Measurements from ENCODE around the gene TUBA4A. TPM values are rescaled to one million over a fixed set of nuclear protein-coding genes. Genes with fewer than 3 reads are reported as not detected.
A peak's percentile ranks its signal among the peaks of the same experiment; 100 is the strongest.
"Not testable (repeated sequence)": the region's sequence is repeated elsewhere in the genome, so short reads cannot be mapped to it uniquely, and the experiment has no call there.

The TUBA4A gene
- total RNA-seq, 1 experiment from 2014 or later: not detected

DNA sequence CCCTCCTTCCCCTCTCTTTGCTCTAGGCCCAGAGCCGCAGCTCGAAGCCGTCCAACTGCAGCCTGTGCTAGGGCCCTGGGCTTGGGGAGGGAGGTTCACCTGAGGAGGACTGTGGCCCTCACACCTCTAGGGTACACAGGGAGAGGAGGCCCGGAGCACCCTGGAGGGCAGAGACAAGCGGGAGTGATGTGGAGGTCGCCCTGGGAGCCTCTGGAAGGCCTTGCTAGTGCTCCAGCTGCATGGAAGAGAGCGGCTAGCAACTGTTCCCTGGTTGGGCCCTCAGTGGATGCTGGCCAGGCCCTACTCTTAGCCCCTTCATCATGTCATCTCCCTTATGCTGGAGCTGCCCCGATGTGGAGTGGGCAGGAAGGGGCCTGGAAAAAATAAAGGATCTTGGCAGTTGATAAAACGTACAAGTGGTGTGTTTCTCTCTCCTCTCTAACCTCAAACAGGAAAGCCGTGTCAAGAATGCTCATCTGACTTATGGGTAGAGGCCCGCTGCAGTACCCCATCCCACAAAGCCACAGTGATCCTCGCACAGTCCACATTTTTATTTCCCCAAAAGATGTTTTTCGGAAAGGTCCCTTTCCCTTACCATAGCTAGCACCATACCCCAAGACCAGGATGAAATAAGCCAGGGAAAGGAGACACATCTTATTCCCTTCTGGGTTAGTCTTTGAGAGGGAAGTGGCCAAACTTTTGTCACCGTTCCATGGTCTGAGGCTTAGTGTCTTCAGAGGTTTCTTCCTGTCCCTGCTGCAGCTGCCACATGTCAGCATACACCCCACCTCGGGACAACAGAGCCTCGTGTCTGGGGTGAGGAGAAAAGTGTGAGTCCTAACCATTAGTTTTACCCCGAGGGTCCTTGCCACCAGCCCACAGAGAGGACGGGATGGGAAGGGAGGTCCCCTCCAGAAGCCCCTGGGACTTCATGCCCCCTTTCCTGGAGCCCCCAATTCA lies 44.2 kb downstream of the TUBA4A start:
- in situ Hi-C loops (cut with HindIII; ENCODE audit: low pct_unique_long_range_greater_than_20kb, low sequenced_read_pairs): no loop called here
- no peak for DNase-seq (ENCODE audit: low read depth, low spot score)

DNA sequence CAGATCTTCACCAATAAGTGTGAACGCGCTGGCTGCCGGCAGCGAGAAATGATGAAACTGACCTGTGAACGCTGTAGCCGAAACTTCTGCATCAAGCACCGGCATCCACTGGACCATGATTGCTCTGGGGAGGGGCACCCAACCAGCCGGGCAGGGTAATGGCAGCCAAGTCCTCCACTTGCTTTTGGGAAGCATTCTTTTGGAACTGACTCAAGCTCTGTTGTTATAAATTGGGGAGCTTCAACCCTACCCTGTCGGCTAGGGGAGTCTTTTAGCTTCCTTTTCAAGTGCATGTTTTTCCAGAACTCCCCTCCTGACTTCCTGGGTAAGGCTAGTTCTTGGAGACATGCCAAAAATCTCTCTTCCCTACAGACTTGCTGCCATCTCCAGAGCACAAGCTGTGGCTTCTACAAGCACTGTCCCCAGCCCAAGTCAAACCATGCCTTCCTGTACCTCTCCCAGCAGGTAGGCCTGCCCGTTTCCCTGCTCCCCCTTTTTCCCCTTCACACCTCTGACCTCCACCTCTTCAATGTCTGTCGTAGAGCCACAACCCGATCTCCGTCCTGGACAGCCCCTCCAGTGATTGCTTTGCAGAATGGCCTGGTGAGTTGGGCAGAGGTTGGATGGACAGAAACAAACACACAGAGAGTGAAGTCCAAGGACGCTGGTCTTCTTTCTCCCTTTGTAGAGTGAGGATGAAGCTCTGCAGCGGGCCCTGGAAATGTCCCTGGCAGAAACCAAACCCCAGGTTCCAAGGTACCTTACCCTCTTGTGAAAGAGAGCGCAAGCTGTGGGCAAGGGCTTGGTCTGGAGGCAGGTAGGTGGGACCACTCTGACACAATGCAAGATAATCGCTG lies 45.6 kb downstream of the TUBA4A start:
- peak; percentile 22 for DNase-seq (ENCODE audit: low read depth, low spot score)
- in situ Hi-C loops (cut with HindIII; ENCODE audit: low pct_unique_long_range_greater_than_20kb, low sequenced_read_pairs): no loop called here

GRCh38 chr2:219207134-219207883 lies 46.4 kb downstream of the TUBA4A start:
- in situ Hi-C loops (cut with HindIII; ENCODE audit: low pct_unique_long_range_greater_than_20kb, low sequenced_read_pairs): no loop called here
- DNase-seq (ENCODE audit: low read depth, low spot score): no peak

DNA sequence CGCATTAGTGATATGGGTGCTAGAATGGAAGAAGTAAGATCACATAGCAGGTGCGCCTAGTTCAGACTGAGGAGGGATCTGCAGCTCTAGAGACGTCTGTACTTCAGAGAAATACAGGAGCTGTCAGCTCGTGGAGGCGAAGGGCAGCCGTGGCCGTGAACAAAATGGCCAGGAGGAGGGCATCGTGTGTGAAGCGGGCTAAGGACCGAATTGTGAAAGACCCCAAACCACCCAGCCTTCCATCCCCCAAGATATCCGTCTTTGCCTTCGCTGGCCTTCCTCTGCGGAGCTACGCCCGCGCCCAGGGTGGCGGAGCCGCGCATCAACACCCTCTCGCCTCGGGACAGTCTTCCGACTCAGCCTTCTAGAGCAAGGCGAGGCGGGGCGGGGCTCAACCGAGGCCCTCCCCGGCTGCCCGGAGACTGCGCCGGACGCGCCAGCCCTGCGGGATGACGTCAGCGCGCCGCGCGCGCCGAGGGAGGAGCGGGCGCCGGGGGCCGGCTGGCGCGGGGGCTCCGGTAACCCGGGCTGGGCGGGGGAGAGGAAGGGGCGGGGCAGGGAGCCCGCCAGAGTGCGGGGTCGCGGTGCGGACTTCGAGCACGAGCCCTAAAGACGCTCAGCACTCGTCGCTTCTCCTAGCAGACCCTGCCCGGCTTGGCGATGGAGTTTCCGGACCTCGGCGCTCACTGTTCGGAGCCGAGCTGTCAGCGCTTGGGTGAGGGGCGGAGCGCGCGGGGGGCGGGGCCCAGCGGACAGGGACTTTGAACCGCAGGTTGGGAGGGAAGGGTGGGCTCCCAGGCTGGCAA lies 47.2 kb downstream of the TUBA4A start, which contains the start of gene ZFAND2B:
Gene ZFAND2B, plus strand, starts transcription at position 455 of the 806 bp plus-strand sequence. Its CDS starts 206 bp downstream, at position 661.
- peak; percentile 91 for DNase-seq (ENCODE audit: low read depth, low spot score)
- in situ Hi-C loops (cut with HindIII; ENCODE audit: low pct_unique_long_range_greater_than_20kb, low sequenced_read_pairs): no loop called here

DNA sequence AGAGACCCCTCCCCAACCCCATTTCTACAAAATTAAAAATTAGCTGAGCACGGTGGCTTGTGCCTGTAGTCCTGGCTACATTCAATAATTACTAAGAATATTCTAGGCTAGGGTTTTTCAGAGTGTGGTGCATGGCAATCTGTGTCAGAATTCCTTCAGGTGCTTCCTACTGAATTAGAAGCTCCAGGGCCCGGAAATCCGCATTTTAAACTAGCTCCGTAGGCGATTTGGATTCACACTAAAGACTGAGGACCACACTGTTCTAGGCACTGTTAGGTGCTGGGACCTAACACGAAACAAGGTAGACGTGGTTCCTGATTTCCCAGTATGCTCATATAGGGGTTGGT lies 47.8 kb downstream of the TUBA4A start:
- DNase-seq (ENCODE audit: low read depth, low spot score): no peak
- in situ Hi-C loops (cut with HindIII; ENCODE audit: low pct_unique_long_range_greater_than_20kb, low sequenced_read_pairs): no loop called here

GRCh38 chr2:219205165-219205538 lies 48.6 kb downstream of the TUBA4A start:
- no peak for DNase-seq (ENCODE audit: low read depth, low spot score)
- in situ Hi-C loops (cut with HindIII; ENCODE audit: low pct_unique_long_range_greater_than_20kb, low sequenced_read_pairs): no loop called here

DNA sequence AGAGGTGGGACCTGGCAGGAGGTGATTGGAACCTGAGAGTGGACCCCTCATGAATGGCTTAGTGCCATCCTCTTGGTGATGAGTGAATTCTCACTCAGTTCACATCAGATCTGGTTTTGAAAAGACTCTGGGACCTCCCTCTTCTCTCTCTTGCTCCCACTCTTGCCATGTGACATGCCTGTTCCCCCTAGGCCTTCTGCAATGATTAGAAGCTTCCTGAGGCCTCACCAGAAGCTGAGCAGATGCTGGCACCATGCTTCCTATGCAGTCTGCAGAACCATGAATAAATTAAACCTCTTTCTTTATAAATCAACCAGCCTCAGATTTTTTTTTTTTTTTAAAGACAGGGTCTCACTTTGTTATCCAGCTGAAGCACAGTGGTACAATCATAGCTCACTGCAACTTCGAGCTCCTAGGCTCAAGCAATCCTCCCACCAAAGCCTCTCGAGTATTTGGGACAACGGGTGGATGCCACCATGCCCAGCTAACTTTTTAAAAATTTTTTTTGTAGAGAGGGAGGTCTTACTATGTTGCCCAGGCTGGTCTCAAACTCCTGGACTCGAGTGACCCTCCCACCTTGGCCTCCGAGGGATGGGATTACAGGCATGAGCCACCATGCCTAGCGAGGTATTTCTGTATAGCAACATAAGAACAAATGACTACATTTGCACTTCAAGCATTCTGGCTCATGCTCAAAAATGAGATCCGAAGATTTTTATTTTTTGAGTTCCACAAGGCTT lies 49.1 kb downstream of the TUBA4A start:
- in situ Hi-C loops (cut with HindIII; ENCODE audit: low pct_unique_long_range_greater_than_20kb, low sequenced_read_pairs): no loop called here
- no peak for DNase-seq (ENCODE audit: low read depth, low spot score)

DNA sequence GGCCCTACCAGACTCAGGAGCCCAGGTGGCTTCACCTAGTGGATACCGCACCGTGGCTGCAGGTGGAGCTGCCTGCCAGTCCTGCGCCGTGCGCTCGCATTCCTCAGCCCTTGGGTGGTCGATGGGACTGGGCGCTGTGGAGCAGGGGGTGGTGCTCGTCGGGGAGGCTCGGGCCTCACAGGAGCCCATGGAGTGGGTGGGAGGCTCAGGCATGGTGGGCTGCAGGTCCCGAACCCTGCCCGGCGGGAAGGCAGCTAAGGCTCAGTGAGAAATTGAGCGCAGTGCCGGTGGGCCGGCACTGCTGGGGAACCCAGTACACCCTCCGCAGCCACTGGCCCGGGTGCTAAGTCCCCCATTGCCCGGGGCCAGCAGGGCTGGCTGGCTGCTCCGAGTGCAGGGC lies 52.4 kb downstream of the TUBA4A start:
- in situ Hi-C loops (cut with HindIII; ENCODE audit: low pct_unique_long_range_greater_than_20kb, low sequenced_read_pairs); DNase-seq (ENCODE audit: low read depth, low spot score): not testable (repeated sequence)

DNA sequence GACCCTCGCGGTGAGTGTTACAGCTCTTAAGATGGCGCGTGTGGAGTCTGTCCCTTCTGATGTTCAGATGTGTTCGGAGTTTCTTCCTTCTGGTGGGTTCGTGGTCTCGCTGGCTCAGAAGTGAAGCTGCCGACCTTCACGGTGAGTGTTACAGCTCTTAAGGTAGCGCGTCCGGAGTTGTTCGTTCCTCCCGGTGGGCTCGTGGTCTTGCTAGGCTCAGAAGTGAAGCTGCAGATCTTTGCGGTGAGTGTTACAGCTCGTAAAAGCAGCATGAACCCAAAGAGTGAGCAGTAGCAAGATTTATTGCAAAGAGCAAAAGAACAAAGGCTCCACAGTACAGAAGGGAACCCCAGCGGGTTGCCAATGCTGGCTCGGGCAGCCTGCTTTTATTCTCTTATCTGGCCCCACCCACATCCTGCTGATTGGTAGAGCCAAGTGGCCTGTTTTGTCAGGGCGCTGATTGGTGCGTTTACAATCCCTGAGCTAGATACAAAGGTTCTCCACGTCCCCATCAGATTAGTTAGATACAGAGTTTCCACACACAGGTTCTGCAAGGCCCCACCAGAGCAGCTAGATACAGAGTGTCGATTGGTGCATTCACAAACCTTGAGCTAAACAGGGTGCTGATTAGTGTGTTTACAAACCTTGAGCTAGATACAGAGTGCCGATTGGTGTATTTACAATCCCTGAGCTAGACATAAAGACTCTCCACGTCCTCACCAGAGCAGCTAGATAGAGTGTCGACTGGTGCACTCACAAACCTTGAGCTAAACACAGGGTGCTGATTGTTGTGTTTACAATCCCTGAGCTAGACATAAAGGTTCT lies 53.0 kb downstream of the TUBA4A start:
- in situ Hi-C loops (cut with HindIII; ENCODE audit: low pct_unique_long_range_greater_than_20kb, low sequenced_read_pairs); DNase-seq (ENCODE audit: low read depth, low spot score): not testable (repeated sequence)

Small RNA genes within 50 kb of the gene (small RNA-seq; reads per million reads assigned to genes)
- gene MIR153-1: 0 to 0.14 reads per million in 2 experiments

Other genes with a start within 250 kb of the TUBA4A start
- gene CFAP65, start 212.4 kb downstream of the TUBA4A start, total RNA-seq (2014; rRNA removed; shearing (Covaris generic)): 0.16 and 0.24 TPM in 2 replicates
- gene IHH, start 193.0 kb downstream of the TUBA4A start, total RNA-seq (2014; rRNA removed; shearing (Covaris generic)): not detected in 2 replicates
- gene NHEJ1, start 93.1 kb downstream of the TUBA4A start, total RNA-seq (2014; rRNA removed; shearing (Covaris generic)): 25.5 and 28.4 TPM in 2 replicates
- gene SLC23A3, start 83.9 kb downstream of the TUBA4A start, total RNA-seq (2014; rRNA removed; shearing (Covaris generic)): 0.13 and 0.34 TPM in 2 replicates
- gene CNPPD1, start 77.0 kb downstream of the TUBA4A start, total RNA-seq (2014; rRNA removed; shearing (Covaris generic)): 42.6 and 46.4 TPM in 2 replicates
- 104 and 124 TPM in 2 replicates for gene RETREG2, start 75.6 kb downstream of the TUBA4A start, total RNA-seq (2014; rRNA removed; shearing (Covaris generic))
- gene ZFAND2B, start 47.1 kb downstream of the TUBA4A start, total RNA-seq (2014; rRNA removed; shearing (Covaris generic)): 10.9 and 16.2 TPM in 2 replicates
- 43.7 and 50.7 TPM in 2 replicates for gene ABCB6, start 35.0 kb downstream of the TUBA4A start, total RNA-seq (2014; rRNA removed; shearing (Covaris generic))
- gene ATG9A, start 24.3 kb downstream of the TUBA4A start, total RNA-seq (2014; rRNA removed; shearing (Covaris generic)): 36.7 and 45.7 TPM in 2 replicates
- gene ANKZF1, start 24.1 kb downstream of the TUBA4A start, total RNA-seq (2014; rRNA removed; shearing (Covaris generic)): 43.5 and 43.6 TPM in 2 replicates
- 5.3 and 6.1 TPM in 2 replicates for gene GLB1L, start 8.5 kb downstream of the TUBA4A start, total RNA-seq (2014; rRNA removed; shearing (Covaris generic))
- gene STK16, start 8.4 kb downstream of the TUBA4A start, total RNA-seq (2014; rRNA removed; shearing (Covaris generic)): 21.7 and 22.6 TPM in 2 replicates
- gene TUBA4B, start 675 bp downstream of the TUBA4A start, total RNA-seq (2014; rRNA removed; shearing (Covaris generic)): not detected in 2 replicates
- 25.8 and 33.2 TPM in 2 replicates for gene DNAJB2, start 25.4 kb upstream of the TUBA4A start, total RNA-seq (2014; rRNA removed; shearing (Covaris generic))
- 1.5 and 2.8 TPM in 2 replicates for gene PTPRN, start 55.5 kb upstream of the TUBA4A start, total RNA-seq (2014; rRNA removed; shearing (Covaris generic))
- gene RESP18, start 78.8 kb upstream of the TUBA4A start, total RNA-seq (2014; rRNA removed; shearing (Covaris generic)): not detected in 2 replicates
- gene DNPEP, start 134.0 kb upstream of the TUBA4A start, total RNA-seq (2014; rRNA removed; shearing (Covaris generic)): 46.8 and 50.1 TPM in 2 replicates
- 0.13 TPM in 1 of 2 replicates, not detected in the other for gene DES, start 164.5 kb upstream of the TUBA4A start, total RNA-seq (2014; rRNA removed; shearing (Covaris generic))
- 1.9 and 2.3 TPM in 2 replicates for gene SPEG, start 180.9 kb upstream of the TUBA4A start, total RNA-seq (2014; rRNA removed; shearing (Covaris generic))
- 60.6 and 64.8 TPM in 2 replicates for gene GMPPA, start 245.0 kb upstream of the TUBA4A start, total RNA-seq (2014; rRNA removed; shearing (Covaris generic))